Measurements from ENCODE around the gene PRKAG3. TPM values are rescaled to one million over a fixed set of nuclear protein-coding genes. Genes with fewer than 3 reads are reported as not detected.

The PRKAG3 gene
- total and polyA plus RNA-seq, 2 donors (not counting 3 experiments of a cell fraction or from before 2014, with no cell fraction given): not detected

GRCh38 chr2:218776488-218776887 is 55.1 kb downstream of the PRKAG3 start:
- Histone ChIP-seq H3K9me1 (replicated peaks; ENCODE audit: control insufficient read depth, extremely low read depth, insufficient read depth, low read length) (no peaks in the 10 kb centered on the region), H3K9ac (replicated peaks; ENCODE audit: extremely low read depth, insufficient read depth, low read length) (no peak overlapping the region), H3K4me2 (ENCODE audit: insufficient read depth, low read length) (no peak overlapping the region), H3K27ac (ENCODE audit: insufficient read depth, low read depth, low read length) (no peak overlapping the region), H3K27me3 (ENCODE audit: control insufficient read depth in 2 of 2, insufficient read depth in 2 of 2, low read length in 2 of 2) (no peaks in the 10 kb centered on the region), H3K4me1 (ENCODE audit: control insufficient read depth, extremely low read depth, insufficient read depth, low read length) (peaks cover 4% of the 10 kb centered on the region), H4K20me1 (replicated peaks; ENCODE audit: control insufficient read depth, extremely low read depth, insufficient read depth, low read length) (no peaks in the 10 kb centered on the region), H3K4me3 (replicated peaks in 1 of 3; ENCODE audit: insufficient read depth in 1 of 3, low read depth in 1 of 3, low read length in 3 of 3) (no peak overlapping the region), H3K79me2 (ENCODE audit: control insufficient read depth, insufficient read depth, low read length) (no peaks in the 10 kb centered on the region), H3K9me3 (replicated peaks; ENCODE audit: control insufficient read depth, insufficient read depth, low read length) (no peaks in the 10 kb centered on the region), H2AFZ (ENCODE audit: low read depth, low read length) (no peak overlapping the region), H3K36me3 (ENCODE audit: control insufficient read depth in 2 of 2, extremely low read depth in 1 of 2, insufficient read depth in 2 of 2, low read length in 2 of 2) (no peaks in the 10 kb centered on the region)
- DNase-seq (ENCODE audit: low read depth, low spot score) (no peak), FAIRE-seq (no peak)
- BruUV-seq (replicated peaks): no TSS peak
- ChIA-PET CTCF (interaction anchor here (1.7 to 5.8 kb wide), 2 partner anchors 51 to 71 kb away, joined by 3 to 22 read pairs; no protein-coding TSS in a partner anchor), POLR2A (no interaction called here)
- intact Hi-C loops (cut with micrococcal nuclease): no loop called here
- TF ChIP-seq JUN (IDR thresholded peaks at IDR 0.05; ENCODE audit: borderline replicate concordance, insufficient read depth, insufficient read length, low read depth): no peak
- TF ChIP-seq GATA2 (IDR thresholded peaks at IDR 0.05; ENCODE audit: insufficient read depth, insufficient read length, low read depth, low read length): no peak
- TF ChIP-seq, protein P1, sequence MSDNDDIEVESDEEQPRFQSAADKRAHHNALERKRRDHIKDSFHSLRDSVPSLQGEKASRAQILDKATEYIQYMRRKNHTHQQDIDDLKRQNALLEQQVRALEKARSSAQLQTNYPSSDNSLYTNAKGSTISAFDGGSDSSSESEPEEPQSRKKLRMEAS (IDR thresholded peaks at IDR 0.05; ENCODE audit: insufficient read depth, insufficient read length): no peak
- TF ChIP-seq POLR2AphosphoS5 (IDR thresholded peaks at IDR 0.05; ENCODE audit: insufficient read depth, low read depth, low read length): no peak
- no peak for TF ChIP-seq MYC (IDR thresholded peaks at IDR 0.05; ENCODE audit: low read depth, low read length)
- no peak for TF ChIP-seq FOS (IDR thresholded peaks at IDR 0.05; ENCODE audit: borderline replicate concordance, insufficient read depth, low read length)
- no peak for TF ChIP-seq EZH2 (IDR thresholded peaks at IDR 0.05; ENCODE audit: borderline replicate concordance, low read depth, low read length, severe bottlenecking)
- dilution Hi-C loops (cut with MboI; ENCODE audit: extremely low pct_ligation_motif_present, low sequenced_read_pairs): no loop called here

- Histone ChIP-seq H3K9me3 (replicated peaks; ENCODE audit: control insufficient read depth, insufficient read depth, low read length) (no peaks in the 10 kb centered on the region), H3K79me2 (ENCODE audit: control insufficient read depth, insufficient read depth, low read length) (no peaks in the 10 kb centered on the region), H3K4me1 (ENCODE audit: control insufficient read depth, extremely low read depth, insufficient read depth, low read length) (no peaks in the 10 kb centered on the region), H2AFZ (ENCODE audit: low read depth, low read length) (no peak overlapping the region), H3K9ac (replicated peaks; ENCODE audit: extremely low read depth, insufficient read depth, low read length) (no peak overlapping the region), H4K20me1 (replicated peaks; ENCODE audit: control insufficient read depth, extremely low read depth, insufficient read depth, low read length) (no peaks in the 10 kb centered on the region), H3K36me3 (ENCODE audit: control insufficient read depth in 2 of 2, extremely low read depth in 1 of 2, insufficient read depth in 2 of 2, low read length in 2 of 2) (no peaks in the 10 kb centered on the region), H3K27me3 (ENCODE audit: control insufficient read depth in 2 of 2, insufficient read depth in 2 of 2, low read length in 2 of 2) (no peaks in the 10 kb centered on the region), H3K4me3 (replicated peaks in 1 of 3; ENCODE audit: insufficient read depth in 1 of 3, low read depth in 1 of 3, low read length in 3 of 3) (no peak overlapping the region), H3K27ac (ENCODE audit: insufficient read depth, low read depth, low read length) (no peak overlapping the region), H3K9me1 (replicated peaks; ENCODE audit: control insufficient read depth, extremely low read depth, insufficient read depth, low read length) (no peaks in the 10 kb centered on the region), H3K4me2 (ENCODE audit: insufficient read depth, low read length) (no peak overlapping the region)
- intact Hi-C loops (cut with micrococcal nuclease): no loop called here
- POLR2A ChIA-PET: no interaction called here
- no peak for TF ChIP-seq CTCF (IDR thresholded peaks at IDR 0.05; ENCODE audit: extremely low read depth in 1 of 2, insufficient read depth in 1 of 2, low read depth in 1 of 2, low read length in 2 of 2)
- TF ChIP-seq FOS (IDR thresholded peaks at IDR 0.05; ENCODE audit: borderline replicate concordance, insufficient read depth, low read length): no peak
- no peak for TF ChIP-seq EZH2 (IDR thresholded peaks at IDR 0.05; ENCODE audit: borderline replicate concordance, low read depth, low read length, severe bottlenecking)
- no peak for TF ChIP-seq GATA2 (IDR thresholded peaks at IDR 0.05; ENCODE audit: insufficient read depth, insufficient read length, low read depth, low read length)
- TF ChIP-seq POLR2A (IDR thresholded peaks at IDR 0.05; ENCODE audit: low read depth, low read length): no peak
- TF ChIP-seq, protein P1 (IDR thresholded peaks at IDR 0.05; ENCODE audit: insufficient read depth, insufficient read length): no peak
- no peak for TF ChIP-seq JUN (IDR thresholded peaks at IDR 0.05; ENCODE audit: borderline replicate concordance, insufficient read depth, insufficient read length, low read depth)
- CTCF ChIA-PET: interaction anchor here (5.8 kb wide), 1 partner anchor 74 kb away, joined by 22 read pairs; no protein-coding TSS in a partner anchor
- no TSS peak for BruUV-seq (replicated peaks)
- DNase-seq (ENCODE audit: low read depth, low spot score) (no peak), FAIRE-seq (no peak)
- dilution Hi-C loops (cut with MboI; ENCODE audit: extremely low pct_ligation_motif_present, low sequenced_read_pairs): no loop called here
These were observed 57.7 kb downstream of the PRKAG3 start for GRCh38 chr2:218773881-218774280.

Data from endothelial cell of umbilical vein (primary cell).